IPS-18c (cell line): Measurements from ENCODE around the gene SOCS6.
"Not testable (repeated sequence)": the region's sequence is repeated elsewhere in the genome, so short reads cannot be mapped to it uniquely, and the experiment has no call there.

Experiments
- H3K4me3 ChIP-seq: 2 replicates; pipeline ENCODE4 v1.7.0; 2013; ENCODE audit warnings: low read depth, mild to moderate bottlenecking, low read length, moderate library complexity; ENCODE audit not compliant: insufficient read depth
- H3K9me3 ChIP-seq: one replicate; pipeline ENCODE4 v1.6.1; 2013; ENCODE audit warnings: mild to moderate bottlenecking, low read length, moderate library complexity; ENCODE audit not compliant: control insufficient read depth, insufficient read depth

The SOCS6 gene

GRCh38 chr18:70334728-70335329 is 46.0 kb downstream of the SOCS6 start:
- peaks cover 4% of the 10 kb centered on the region for H3K9me3 ChIP-seq
- H3K4me3 ChIP-seq = no peak overlapping the region

DNA sequence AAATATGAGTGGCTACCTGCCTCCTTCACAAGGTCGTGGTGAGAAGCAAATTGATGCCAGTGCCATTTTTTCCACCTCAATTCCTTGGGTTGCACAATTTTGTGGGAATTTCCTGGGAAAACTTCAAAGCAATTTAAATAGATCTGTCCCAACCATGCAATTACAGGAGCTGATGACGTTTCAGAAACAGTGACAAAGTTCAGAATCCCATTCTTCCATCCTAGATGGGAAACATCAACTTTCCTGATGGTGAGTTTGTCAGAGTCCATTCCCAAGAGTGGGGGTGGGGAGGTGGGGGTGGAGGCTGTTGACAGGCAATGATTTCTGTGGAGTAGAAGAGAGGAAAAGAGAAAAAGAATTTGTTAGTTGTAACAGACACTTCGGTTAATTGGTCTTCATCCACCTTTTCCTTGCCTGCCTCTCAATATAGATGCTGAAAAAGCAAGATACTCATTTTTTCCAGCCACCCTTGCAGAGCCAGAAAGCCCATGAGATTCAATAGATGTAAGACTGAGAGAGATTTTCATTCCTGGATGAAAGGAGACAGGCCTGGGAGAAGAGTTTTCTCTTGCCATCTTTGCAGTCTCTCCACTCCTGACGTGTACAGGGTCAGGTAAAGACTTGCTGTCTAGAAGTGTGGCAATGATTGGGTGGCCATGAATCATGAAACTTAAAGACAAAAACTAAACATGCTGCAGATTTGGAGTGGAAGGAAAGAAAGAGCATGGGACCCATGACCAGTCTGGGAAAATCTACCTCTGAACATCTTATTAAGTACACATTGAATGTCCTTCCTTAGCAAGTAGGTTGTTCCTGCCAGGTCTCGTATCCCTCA is 47.3 kb downstream of the SOCS6 start:
- Histone ChIP-seq H3K9me3 (peaks cover 4% of the 10 kb centered on the region), H3K4me3 (no peak overlapping the region)

- H3K4me3 ChIP-seq = no peak overlapping the region
- peaks cover 4% of the 10 kb centered on the region for H3K9me3 ChIP-seq
Observed at GRCh38 chr18:70337139-70337972, 48.5 kb downstream of the SOCS6 start.

GRCh38 chr18:70338890-70339289 is 50.0 kb downstream of the SOCS6 start:
- peaks cover 4% of the 10 kb centered on the region for H3K9me3 ChIP-seq
- no peak overlapping the region for H3K4me3 ChIP-seq

DNA sequence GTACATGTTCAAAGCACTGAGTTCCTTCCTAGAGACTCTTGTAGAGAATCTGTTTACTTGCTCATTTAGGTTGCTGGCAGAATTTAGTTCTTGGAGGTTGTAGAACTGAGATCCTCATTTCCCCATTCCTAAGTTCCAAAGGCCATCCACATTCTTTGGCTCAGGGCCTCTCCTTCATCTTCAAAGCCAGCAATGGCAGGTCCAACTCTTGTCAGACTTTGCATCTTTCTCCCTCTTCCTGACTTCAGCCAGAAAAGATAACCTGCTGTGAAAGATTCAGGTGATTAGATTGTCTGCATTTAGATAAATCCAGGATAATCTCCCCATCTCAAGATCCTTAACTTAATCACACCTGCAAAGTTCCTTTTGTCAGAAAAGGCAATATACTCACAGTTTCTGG is 51.1 kb downstream of the SOCS6 start:
- no peaks in the 10 kb centered on the region for H3K9me3 ChIP-seq
- H3K4me3 ChIP-seq = no peak overlapping the region

DNA sequence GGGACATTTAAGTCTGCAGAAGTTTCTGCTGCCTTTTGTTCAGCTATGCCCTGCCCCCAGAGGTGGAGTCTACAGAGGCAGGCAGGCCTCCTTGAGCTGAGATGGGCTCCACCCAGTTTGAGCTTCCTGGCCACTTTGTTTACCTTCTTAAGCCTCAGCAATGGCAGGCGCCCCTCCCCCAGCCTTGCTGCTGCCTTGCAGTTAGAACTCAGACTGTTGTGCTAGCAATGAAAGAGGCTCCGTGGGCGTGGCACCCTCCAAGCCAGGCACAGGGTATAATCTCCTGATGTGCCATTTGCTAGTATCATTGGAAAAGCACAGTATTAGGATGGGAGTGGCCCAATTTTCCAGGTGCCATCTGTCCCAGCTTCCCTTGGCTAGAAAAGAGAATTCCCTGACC is 59.6 kb downstream of the SOCS6 start:
- not testable (repeated sequence) for H3K9me3 ChIP-seq, H3K4me3 ChIP-seq

GRCh38 chr18:70349316-70349715 is 60.5 kb downstream of the SOCS6 start:
- Histone ChIP-seq H3K4me3 (no peak overlapping the region), H3K9me3 (peaks cover 2% of the 10 kb centered on the region)

DNA sequence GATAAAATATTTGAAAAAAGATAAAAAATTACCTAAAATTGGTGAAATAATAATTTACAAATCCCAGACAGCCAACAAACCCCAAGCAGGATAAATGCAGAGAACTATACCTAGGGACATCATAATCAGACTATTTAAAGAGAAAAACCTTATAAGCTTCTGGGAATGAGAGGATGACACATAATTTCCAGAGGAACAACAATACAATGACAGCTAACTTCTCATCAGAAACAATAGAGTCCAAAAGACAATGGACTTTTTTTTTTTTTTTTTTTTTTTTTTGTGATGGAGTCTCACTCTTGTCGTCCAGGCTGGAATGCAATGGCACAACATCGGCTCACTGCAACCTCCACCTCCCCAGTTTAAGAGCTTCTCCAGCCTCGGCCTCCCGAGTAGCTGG is 65.2 kb downstream of the SOCS6 start:
- Histone ChIP-seq H3K9me3 (no peaks in the 10 kb centered on the region), H3K4me3 (no peak overlapping the region)

DNA sequence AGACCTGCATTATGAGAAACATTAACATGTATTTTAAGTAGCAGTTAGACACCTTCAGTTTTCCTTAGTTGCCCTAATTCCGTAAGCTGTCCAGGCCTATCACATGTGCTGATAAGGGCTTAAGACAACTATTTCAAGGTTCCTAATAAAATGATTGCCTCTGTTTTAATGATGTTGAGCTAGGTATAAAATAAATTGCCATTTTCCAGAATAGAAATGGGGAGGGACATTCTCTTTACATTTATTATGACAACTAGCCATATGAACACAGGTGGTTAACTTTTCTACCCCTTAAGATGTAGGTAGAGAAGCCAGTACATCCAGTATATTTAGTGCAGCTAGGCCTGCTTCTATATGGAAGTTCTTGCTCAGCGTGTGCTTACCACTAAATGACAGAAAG is 65.9 kb downstream of the SOCS6 start:
- no peak overlapping the region for H3K4me3 ChIP-seq
- no peaks in the 10 kb centered on the region for H3K9me3 ChIP-seq

DNA sequence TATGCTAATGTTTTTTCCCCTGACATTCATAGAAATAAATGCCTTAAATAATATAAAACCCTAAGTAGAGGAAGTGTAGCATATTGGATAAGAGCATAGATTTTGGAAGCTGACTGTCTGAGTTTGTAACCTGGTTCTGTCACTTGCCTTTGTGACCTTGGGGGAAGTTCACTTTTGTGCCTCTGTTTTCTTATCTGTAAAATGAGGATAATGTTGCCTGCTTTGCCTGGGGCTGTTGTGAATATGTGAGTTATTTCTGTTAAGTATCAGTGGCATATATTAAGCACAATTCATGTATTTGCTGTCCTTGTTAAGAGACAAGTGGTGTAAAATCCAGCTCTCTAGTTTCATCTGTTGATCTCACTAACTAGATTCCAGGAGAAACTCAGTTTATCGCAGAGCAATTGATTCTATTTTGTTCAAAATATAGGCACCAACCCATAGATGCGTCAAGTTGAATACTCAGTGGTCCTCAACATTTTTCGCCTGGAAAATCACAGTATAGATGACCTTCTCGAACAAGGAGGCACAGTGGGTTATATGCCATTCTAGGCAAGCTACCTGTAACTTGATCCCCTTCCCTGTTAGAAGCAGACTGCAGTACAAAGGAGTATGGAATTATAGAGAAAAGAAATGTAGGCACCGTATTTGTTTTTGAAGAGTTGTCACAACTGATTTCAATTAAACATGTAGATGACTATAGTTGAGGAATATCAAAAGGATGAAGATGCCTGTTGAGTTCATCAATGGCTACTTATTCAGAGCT is 67.0 kb downstream of the SOCS6 start:
- Histone ChIP-seq H3K4me3 (no peak overlapping the region), H3K9me3 (no peaks in the 10 kb centered on the region)

- H3K9me3 ChIP-seq, H3K4me3 ChIP-seq: not testable (repeated sequence)
Observed at GRCh38 chr18:70358105-70358406, 69.2 kb downstream of the SOCS6 start.

DNA sequence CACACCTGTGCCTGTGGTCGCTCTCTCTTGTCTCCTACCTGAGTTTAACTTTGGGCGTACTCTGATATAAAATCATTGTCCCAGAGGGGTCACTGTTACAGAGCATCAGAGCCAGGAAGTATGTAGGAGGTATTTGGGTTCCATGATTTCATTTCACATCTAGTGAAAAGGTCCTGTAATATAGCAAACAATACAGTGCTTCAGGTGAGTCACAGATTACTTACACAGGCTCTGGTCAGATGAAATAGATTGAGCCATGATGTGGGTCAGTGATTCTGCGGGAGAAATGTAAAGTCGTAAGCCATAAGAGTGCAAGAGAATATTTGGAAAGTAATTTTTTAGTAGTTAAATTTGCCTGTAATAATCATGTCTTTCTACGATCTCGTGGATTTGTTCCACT is 70.2 kb downstream of the SOCS6 start:
- no peaks in the 10 kb centered on the region for H3K9me3 ChIP-seq

GRCh38 chr18:70362258-70362657 is 73.4 kb downstream of the SOCS6 start:
- no peaks in the 10 kb centered on the region for H3K9me3 ChIP-seq
- H3K4me3 ChIP-seq = no peak overlapping the region

More for the DNA sequence above, 70.2 kb downstream of the SOCS6 start:
- no peak overlapping the region for H3K4me3 ChIP-seq

- no peak overlapping the region for H3K4me3 ChIP-seq
- H3K9me3 ChIP-seq = no peaks in the 10 kb centered on the region
Observed at GRCh38 chr18:70363861-70364260, 75.0 kb downstream of the SOCS6 start.

DNA sequence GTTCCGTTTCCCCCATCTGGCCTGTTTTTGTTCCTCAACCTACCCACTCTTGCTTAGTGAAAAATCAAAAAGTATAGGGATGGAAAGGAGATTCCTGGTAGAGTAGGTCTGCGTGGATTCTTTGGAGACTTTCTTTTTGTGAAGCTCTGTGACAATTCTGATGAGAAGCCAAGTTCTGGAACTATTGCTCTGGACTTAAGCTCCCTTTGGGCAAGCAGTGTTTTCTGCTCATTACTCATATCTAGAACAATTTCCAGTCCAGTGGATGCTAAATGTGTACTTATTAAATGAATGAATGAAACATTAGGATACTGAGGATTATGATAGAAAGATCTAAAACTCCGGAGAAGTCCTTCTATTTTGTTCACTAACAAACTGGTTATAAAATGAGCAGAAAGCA is 76.5 kb downstream of the SOCS6 start:
- Histone ChIP-seq H3K4me3 (no peak overlapping the region), H3K9me3 (no peaks in the 10 kb centered on the region)

- H3K9me3 ChIP-seq = no peaks in the 10 kb centered on the region
- no peak overlapping the region for H3K4me3 ChIP-seq
Observed at GRCh38 chr18:70366174-70366573, 77.3 kb downstream of the SOCS6 start.

DNA sequence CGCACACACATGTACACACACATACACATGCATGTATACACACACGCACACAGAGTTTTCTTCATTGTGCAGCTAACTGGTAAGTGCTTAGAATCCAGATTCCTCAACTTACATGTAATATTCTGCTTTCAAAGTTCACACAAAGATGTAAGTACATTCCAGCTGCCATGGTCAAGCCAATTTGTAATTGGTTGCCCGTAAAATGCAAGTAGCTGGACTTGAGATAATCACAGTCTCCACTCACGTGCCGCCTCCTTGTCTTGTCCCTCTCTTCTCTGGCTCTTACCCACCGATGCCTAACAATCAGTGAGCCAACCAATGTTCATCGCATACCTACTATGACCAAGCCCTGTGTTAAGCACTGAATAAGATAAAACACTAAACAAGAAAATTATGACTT is 77.8 kb downstream of the SOCS6 start:
- no peak overlapping the region for H3K4me3 ChIP-seq
- H3K9me3 ChIP-seq = no peaks in the 10 kb centered on the region
